Bronchial epithelial cell (primary cell): ENCODE data around the gene TRRAP. TPM values are rescaled to one million over a fixed set of nuclear protein-coding genes. Genes with fewer than 3 reads are reported as not detected.
A peak's percentile ranks its signal among the peaks of the same experiment; 100 is the strongest.

ENCODE experiments used
- DNase-seq: peaks from one replicate; pipeline ENCODE4 v3.0.0-alpha.2; 2010; ENCODE audit warnings: low read depth
- FAIRE-seq: peaks from 2 replicates; lab custom pipeline; 2011; peaks lifted over from hg19 to GRCh38; lab: Jason Lieb, UNC
- H3K27me3 ChIP-seq: 2 replicates; pipeline ENCODE4 v1.5.1; 2011; ENCODE audit warnings: low read length; ENCODE audit not compliant: control insufficient read depth, insufficient read depth
- H3K36me3 ChIP-seq: 2 replicates; pipeline ENCODE4 v1.5.1; 2011; ENCODE audit warnings: low read length; ENCODE audit not compliant: control insufficient read depth, insufficient read depth
- H3K4me3 ChIP-seq: 2 replicates; pipeline ENCODE4 v1.5.1; 2011; ENCODE audit warnings: mild to moderate bottlenecking, low read depth, low read length, control low read depth
- total RNA-seq: library from RNA; depleted of rRNA; stranded (reverse); fragments of >200 nt; gene quantifications from 2 replicates; pipeline ENCODE4 v1.2.1, GENCODE V29; 2014
- TF ChIP-seq, protein P1 (sequence below): IDR thresholded peaks from 2 replicates; pipeline ENCODE4 v1.5.1; 2011; ENCODE audit warnings: mild to moderate bottlenecking, moderate library complexity, low read length, control low read depth, inconsistent platforms; ENCODE audit not compliant: insufficient read depth, severe bottlenecking

TRRAP gene
- total RNA-seq, 1 donor from 2014 or later = 8.2 TPM

DNA sequence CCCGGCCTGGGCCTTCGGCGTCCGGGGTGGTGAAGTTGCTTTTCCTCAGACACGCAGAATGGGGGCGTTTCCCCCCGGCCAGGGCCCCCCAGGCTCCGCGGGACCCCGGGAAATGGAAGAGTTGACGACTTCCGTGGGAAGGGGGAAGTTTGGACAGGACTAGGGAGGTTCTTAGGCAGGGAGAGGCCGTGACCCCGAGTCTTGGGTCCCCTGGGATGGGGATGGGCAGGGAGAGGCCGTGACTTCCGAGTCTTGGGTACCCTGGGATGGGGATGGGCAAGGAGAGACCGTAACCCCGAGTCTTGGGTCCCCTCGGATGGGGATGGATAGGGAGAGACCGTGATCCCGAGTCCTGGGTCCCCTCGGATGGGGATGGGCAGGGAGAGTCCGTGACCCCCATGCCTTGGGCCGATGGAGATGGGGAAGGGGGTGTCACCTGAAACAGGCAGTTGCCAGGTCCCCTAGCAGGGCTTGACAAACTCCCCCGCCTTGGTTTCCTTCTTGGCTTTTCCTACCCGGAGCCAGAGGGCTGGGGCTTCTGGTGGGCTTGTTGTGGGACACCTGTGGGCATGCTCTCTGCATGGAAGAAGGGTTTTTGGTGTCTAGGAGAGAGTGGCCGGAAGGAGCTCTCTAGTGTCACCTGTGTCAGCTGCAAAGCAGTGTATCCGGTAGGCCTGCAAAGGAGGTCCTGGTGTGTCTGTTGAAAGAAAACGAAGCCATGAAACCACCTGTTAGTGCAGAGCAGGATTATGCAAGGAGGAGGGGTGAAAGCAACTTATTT lies 1.1 kb downstream of the TRRAP start:
- DNase-seq (peak; percentile 35), FAIRE-seq (no peak)
- Histone ChIP-seq H3K27me3 (no peaks in the 10 kb centered on the region), H3K36me3 (peaks cover 5% of the 10 kb centered on the region), H3K4me3 (peak overlapping the region; percentile 96)
- TF ChIP-seq, protein P1, sequence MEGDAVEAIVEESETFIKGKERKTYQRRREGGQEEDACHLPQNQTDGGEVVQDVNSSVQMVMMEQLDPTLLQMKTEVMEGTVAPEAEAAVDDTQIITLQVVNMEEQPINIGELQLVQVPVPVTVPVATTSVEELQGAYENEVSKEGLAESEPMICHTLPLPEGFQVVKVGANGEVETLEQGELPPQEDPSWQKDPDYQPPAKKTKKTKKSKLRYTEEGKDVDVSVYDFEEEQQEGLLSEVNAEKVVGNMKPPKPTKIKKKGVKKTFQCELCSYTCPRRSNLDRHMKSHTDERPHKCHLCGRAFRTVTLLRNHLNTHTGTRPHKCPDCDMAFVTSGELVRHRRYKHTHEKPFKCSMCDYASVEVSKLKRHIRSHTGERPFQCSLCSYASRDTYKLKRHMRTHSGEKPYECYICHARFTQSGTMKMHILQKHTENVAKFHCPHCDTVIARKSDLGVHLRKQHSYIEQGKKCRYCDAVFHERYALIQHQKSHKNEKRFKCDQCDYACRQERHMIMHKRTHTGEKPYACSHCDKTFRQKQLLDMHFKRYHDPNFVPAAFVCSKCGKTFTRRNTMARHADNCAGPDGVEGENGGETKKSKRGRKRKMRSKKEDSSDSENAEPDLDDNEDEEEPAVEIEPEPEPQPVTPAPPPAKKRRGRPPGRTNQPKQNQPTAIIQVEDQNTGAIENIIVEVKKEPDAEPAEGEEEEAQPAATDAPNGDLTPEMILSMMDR = peak; percentile 38

DNA sequence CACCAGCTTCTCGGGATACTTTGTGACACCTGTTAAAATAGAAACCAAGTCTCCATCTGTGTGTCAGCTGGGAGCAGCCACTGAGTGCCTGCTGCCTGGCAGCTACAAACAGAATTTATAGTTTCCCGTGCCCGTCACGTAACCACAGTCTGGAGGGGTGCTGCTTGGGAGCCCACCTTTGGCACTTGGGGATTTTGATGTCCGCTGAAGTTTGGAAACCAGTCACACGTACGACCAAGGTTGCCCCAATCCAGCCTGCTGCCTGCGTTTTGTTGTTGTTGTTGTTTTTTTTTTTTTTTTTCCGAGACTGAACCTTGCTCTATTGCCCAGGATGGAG lies 1.6 kb downstream of the TRRAP start:
- FAIRE-seq (no peak), DNase-seq (no peak)
- peak overlapping the region; percentile 96 for H3K4me3 ChIP-seq
- no peaks in the 10 kb centered on the region for H3K27me3 ChIP-seq
- H3K36me3 ChIP-seq = peaks cover 8% of the 10 kb centered on the region
- TF ChIP-seq, protein P1 = no peak

DNA sequence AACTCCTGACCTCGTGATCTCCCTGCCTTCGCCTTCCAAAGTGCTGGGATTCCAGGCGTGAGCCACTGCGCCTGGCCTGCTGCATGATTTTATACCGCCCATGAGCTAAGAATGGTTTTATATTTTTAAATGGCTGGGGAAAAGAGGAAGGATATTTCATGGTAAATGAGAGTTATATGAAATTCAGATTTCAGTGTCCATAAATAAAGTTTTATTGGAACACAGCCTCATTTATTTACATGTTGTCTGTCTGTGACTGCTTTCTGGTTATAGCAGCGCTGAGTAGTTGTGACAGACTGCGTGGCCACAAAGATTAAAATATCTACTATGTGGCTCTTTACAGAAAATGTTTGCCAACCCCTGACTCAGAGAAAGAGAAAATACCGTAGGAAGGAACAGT lies 2.2 kb downstream of the TRRAP start:
- TF ChIP-seq, protein P1 = no peak
- no peaks in the 10 kb centered on the region for H3K27me3 ChIP-seq
- H3K4me3 ChIP-seq = no peak overlapping the region
- FAIRE-seq (no peak), DNase-seq (no peak)
- H3K36me3 ChIP-seq = peaks cover 9% of the 10 kb centered on the region

DNA sequence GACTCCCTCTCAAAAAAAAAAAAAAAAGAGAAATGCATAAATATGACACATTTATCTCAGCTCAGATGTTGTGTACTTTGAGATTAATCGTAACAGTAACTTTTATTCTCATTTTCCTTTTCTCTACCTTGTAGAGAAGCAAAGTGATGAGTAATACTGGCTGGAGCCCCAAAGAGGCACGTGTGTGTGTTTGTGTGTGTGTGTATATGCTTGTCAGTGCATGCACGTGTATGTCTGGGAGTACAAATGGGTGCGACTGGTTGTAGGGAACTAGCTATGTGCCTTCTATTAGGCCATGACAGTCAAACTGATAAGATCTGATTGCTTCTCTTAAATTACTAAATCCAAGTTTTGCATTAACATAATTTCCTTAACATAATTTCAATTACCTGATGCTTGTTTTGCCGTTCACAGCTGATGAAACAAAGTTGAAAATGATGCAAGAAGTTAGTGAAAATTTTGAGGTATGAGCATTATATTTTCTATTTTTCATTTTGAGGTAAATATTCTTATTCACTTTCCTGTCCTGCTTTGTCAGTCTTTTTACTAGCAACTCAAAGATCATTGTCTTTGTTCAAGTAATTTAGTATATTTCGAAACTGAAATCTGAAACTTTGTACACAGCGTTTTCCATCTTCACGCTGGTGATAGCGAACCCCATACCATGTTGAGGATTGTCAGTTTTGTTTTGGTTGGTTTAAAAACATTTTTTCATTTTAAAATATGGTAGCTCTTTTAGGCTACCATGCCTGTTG lies 3.4 kb downstream of the TRRAP start:
- TF ChIP-seq, protein P1 = no peak
- peaks cover 9% of the 10 kb centered on the region for H3K36me3 ChIP-seq
- DNase-seq (peak; percentile 68), FAIRE-seq (no peak)
- no peaks in the 10 kb centered on the region for H3K27me3 ChIP-seq
- no peak overlapping the region for H3K4me3 ChIP-seq

DNA sequence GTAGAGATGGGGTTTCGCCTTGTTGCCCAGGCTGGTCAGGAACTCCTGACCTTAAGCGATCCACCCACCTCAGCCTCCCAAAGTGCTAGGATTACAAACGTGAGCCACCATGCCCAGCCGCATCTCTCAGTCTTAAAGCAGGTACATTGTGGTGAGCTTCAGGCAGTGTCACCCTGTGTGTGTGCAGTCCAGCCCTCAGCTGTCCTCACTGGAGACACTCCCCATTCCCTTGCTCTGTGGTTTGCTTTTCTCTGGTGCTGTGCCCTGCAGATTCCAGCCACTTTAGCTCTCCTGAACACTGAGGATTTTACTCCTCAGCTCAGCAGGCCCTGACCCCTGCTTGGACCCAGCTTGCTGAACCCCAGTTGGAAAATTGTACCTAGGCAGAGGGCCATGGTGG lies 6.1 kb downstream of the TRRAP start:
- DNase-seq (no peak), FAIRE-seq (no peak)
- Histone ChIP-seq H3K36me3 (peaks cover 11% of the 10 kb centered on the region), H3K27me3 (no peaks in the 10 kb centered on the region), H3K4me3 (no peak overlapping the region)
- TF ChIP-seq, protein P1 = no peak
